A673 (cell line): ENCODE data around the gene HLA-DQA1.

Experiments
- CTCF ChIP-seq: fragments of 300-800, 200-600 bp; sonication (generic); conservative IDR thresholded peaks from 2 replicates; pipeline ENCODE4 v1.5.1; 2017; ENCODE audit warnings: low read depth, mild to moderate bottlenecking, antibody characterized with exemption, low read length, moderate library complexity, mixed read lengths
- EZH2 ChIP-seq: fragments of 200-600 bp; sonication (generic); IDR thresholded peaks from 2 replicates; pipeline ENCODE4 v1.6.1; 2017; ENCODE audit warnings: borderline replicate concordance, low read depth, mild to moderate bottlenecking, mixed read lengths, antibody characterized with exemption, low read length; ENCODE audit not compliant: poor library complexity, severe bottlenecking

GRCh38 chr6:32679492-32679891 is 42.3 kb downstream of the HLA-DQA1 start:
- no peak for TF ChIP-seq CTCF
- TF ChIP-seq EZH2, result no peak
